ENCODE measurements around the gene NFAT5.

The NFAT5 gene

DNA sequence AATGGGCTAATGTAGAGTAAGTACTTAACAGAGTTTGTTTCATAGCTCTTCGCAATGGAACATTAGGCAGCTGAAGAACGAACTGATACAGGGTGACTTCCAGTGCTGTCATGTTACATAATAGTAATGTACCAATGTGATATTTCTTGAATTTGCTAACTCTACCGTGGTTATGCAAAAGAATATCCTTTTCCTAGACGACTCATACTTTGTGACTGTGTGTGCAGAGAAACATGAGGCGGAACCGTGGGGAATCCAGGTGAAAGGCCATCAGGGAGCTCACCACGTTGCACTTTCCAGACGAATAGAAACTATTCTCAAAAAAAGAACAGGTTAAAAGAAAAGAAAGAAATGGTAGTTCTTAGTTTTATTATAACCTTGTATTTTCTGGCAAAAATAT lies 175.8 kb downstream of the NFAT5 start:
- DNase-seq (ENCODE audit: low read depth in 2 of 2), result no peak

- no peak for DNase-seq (ENCODE audit: low read depth in 2 of 2)
These were observed 176.5 kb downstream of the NFAT5 start for GRCh38 chr16:69741951-69742904.

- no peak for DNase-seq (ENCODE audit: low read depth in 2 of 2)
These were observed 178.8 kb downstream of the NFAT5 start for GRCh38 chr16:69744363-69745231.

DNA sequence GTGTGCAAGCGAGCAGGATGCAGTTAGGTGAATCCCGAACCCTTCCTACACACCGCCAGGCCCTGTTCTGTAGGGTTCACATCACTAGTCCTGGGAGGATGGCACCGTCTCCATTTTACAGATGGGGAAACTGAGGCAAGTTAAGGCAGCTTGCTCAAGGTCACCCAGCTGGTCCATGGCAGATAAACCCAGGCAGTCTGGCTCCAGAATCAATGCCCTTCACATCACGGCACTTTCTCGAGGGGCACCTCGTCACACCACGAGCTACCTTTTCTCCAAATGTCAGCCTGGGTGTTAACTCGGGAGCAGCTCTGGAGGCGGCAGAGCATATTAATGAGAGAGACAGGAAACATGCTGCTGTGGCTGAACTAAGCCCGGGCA lies 179.5 kb downstream of the NFAT5 start:
- no peak for DNase-seq (ENCODE audit: low read depth in 2 of 2)

DNA sequence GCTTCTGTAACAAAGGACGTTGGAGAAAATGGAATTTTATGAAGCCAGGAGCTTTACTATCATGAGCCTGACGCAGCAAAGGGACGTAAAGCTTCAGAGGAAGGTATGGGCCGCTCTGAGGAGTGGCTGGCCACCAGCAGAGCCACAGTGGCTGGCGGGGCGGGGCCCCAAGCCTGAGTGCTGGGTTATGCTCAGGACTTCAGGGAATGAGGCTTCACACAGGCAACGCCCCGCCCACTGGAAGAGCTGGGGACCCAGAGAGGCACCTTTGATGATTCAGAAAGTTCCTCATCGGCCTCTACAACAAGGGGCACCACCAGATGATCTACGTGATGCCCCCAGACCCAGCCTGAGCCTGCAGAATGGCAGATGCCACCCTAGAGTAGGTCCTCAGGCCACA lies 180.2 kb downstream of the NFAT5 start:
- no peak for DNase-seq (ENCODE audit: low read depth in 2 of 2)

GRCh38 chr16:69747115-69747514 lies 181.3 kb downstream of the NFAT5 start:
- no peak for DNase-seq (ENCODE audit: low read depth in 2 of 2)

DNA sequence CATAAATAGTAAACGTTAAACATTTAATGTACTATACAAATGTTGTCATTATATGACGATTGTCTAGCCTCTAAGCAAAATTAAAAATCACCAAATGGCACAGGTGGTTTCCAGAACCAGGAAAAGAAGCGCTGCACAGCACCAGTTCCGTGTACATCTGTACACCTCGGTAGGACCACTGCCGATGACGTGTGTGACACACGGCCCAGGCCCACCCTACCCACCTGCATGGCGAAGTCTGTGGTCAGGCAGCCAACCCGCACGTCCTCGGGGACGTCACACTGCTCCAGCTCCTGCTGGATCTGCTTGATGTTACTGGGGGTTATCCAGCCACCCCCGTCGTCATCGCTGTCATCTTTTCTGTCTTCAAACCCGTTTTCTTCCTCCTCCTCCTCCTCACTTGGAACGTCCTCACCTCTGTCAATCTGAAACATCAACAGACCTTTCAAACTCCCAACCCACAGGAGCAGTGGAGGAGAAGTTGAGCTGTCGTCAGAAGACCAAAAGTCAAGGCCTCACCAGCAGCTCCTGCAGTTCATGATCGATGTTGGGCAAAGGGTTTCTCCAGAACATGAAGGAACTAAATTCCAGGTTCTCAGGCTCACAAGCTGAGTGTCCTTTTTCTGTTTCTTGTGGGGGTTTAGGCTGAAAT lies 183.1 kb downstream of the NFAT5 start:
- no peak for DNase-seq (ENCODE audit: low read depth in 2 of 2)

- no peak for DNase-seq (ENCODE audit: low read depth in 2 of 2)
These were observed 188.3 kb downstream of the NFAT5 start for GRCh38 chr16:69754143-69754468.

All from stimulated activated CD4-positive, alpha-beta T cell treated with anti-CD3 and anti-CD28 coated beads, Interleukin-12 subunit alpha, Interleukin-12 subunit beta, amount 100 ng/mL, for 24 hours (primary cell).